K562 (cell line): ENCODE data around the gene FANCD2. TPM values are rescaled to one million over a fixed set of nuclear protein-coding genes. Genes with fewer than 3 reads are reported as not detected.

Experiments used
- ATAC-seq: fragments of 200-7000 bp; cut with Tn5 transposase; 3 replicates; pipeline ENCODE4 v1.9.1; 2020; ENCODE audit warnings: moderate library complexity
- BruUV-seq: library from RNA; stranded (reverse); fragments of 400-500 nt; replicated peaks from 2 replicates; lab custom pipeline; 2021; lab: Mats Ljungman, UMichigan
- CTCF ChIA-PET: fragments of 300-600 bp; formaldehyde crosslinking; extraction: SDS; loops from one replicate; lab custom pipeline; 2021; ENCODE audit warnings: low intra/inter-chr PET ratio; lab: Yijun Ruan, JAX
- POLR2A ChIA-PET: fragments of 300-600, 350-650 bp; sonication (Branson Sonifier 250); formaldehyde crosslinking; extraction: SDS; loops from one replicate; lab custom pipeline; 2021; ENCODE audit warnings: antibody characterized with exemption, inconsistent platforms; lab: Yijun Ruan, JAX
- DNase-seq, 4 experiments: peaks; one replicate each; pipeline versions ENCODE4 v3.0.0 to v3.0.0-alpha.2; 2011 to 2018; ENCODE audit warnings: low spot score in 3 of 4, mixed read lengths in 3 of 4; ENCODE audit errors: extremely low read depth in 1 of 4
- FAIRE-seq: peaks from 2 replicates; lab custom pipeline; 2011; peaks lifted over from hg19 to GRCh38; lab: Jason Lieb, UNC
- H2AFZ ChIP-seq: 2 replicates; pipeline ENCODE4 v1.6.0; 2011; ENCODE audit warnings: low read depth, low read length, control low read depth, inconsistent platforms
- H3K27ac ChIP-seq: fragments of 200-600 bp; 3 replicates; pipeline ENCODE4 v1.8.0; 2011; ENCODE audit warnings: low read depth, mild to moderate bottlenecking, control low read depth, inconsistent platforms, low read length, moderate library complexity, mixed read lengths; ENCODE audit errors: extremely low read depth
- H3K27me3 ChIP-seq, 2 experiments: fragments of 300-600 bp in 1 of 2; 2 replicates in 1 of 2; 3 replicates in 1 of 2; pipeline versions ENCODE4 v1.6.0 to v1.8.0; 2011; ENCODE audit warnings: inconsistent platforms in 2 of 2, low read length in 2 of 2, mild to moderate bottlenecking in 1 of 2, mixed read lengths in 1 of 2, moderate library complexity in 1 of 2; ENCODE audit not compliant: control insufficient read depth in 2 of 2, insufficient read depth in 2 of 2
- H3K36me3 ChIP-seq: fragments of 300-600 bp; 3 replicates; pipeline ENCODE4 v1.8.0; 2011; ENCODE audit warnings: mild to moderate bottlenecking, low read length, inconsistent platforms; ENCODE audit not compliant: control insufficient read depth, insufficient read depth
- H3K4me1 ChIP-seq, 2 experiments: fragments of 200-600 bp in 1 of 2; replicated peaks in 1 of 2; 2 replicates in 1 of 2; 3 replicates in 1 of 2; pipeline versions ENCODE4 v1.5.1 to v1.8.0; 2011; ENCODE audit warnings: inconsistent platforms in 2 of 2, low read length in 2 of 2, mild to moderate bottlenecking in 1 of 2, mixed read lengths in 1 of 2, moderate library complexity in 1 of 2; ENCODE audit not compliant: control insufficient read depth in 2 of 2, insufficient read depth in 2 of 2
- H3K4me2 ChIP-seq: 2 replicates; pipeline ENCODE4 v1.6.1; 2011; ENCODE audit warnings: low read length, control low read depth, inconsistent platforms, mixed read lengths; ENCODE audit not compliant: insufficient read depth
- H3K4me3 ChIP-seq: fragments of 200-600 bp; sonication (generic), shearing (Covaris generic); 2 replicates; pipeline ENCODE4 v1.5.1; 2016; ENCODE audit warnings: control low read depth, inconsistent platforms
- H3K79me2 ChIP-seq: fragments of 200-600 bp; 3 replicates; pipeline ENCODE4 v1.8.0; 2011; ENCODE audit warnings: low read length, inconsistent platforms; ENCODE audit not compliant: control insufficient read depth, insufficient read depth
- H3K9ac ChIP-seq, 2 experiments: 2 replicates each; pipeline versions ENCODE4 v1.6.0 to v1.6.1; 2011; ENCODE audit warnings: low read depth in 2 of 2, low read length in 2 of 2, control low read depth in 1 of 2, inconsistent platforms in 1 of 2, mild to moderate bottlenecking in 1 of 2, mixed read lengths in 1 of 2; ENCODE audit not compliant: insufficient read depth in 1 of 2
- H3K9me1 ChIP-seq: one replicate; pipeline ENCODE4 v1.6.0; 2011; ENCODE audit warnings: inconsistent platforms, mild to moderate bottlenecking, low read length, moderate library complexity; ENCODE audit not compliant: control insufficient read depth, insufficient read depth
- H3K9me3 ChIP-seq: replicated peaks from 2 replicates; pipeline ENCODE4 v1.5.1; 2011; ENCODE audit warnings: low read depth, low read length, inconsistent platforms; ENCODE audit not compliant: control insufficient read depth, insufficient read depth
- H4K20me1 ChIP-seq: replicated peaks from 2 replicates; pipeline ENCODE4 v1.6.1; 2011; ENCODE audit warnings: low read length, inconsistent platforms, mixed read lengths; ENCODE audit not compliant: control insufficient read depth, insufficient read depth
- BDP1 ChIP-seq: IDR thresholded peaks from 3 replicates; pipeline ENCODE4 v1.6.1; 2011; ENCODE audit not compliant: insufficient read length, insufficient read depth
- CBFA2T2 ChIP-seq: fragments of 450-650 bp; conservative IDR thresholded peaks from 2 replicates; pipeline ENCODE4 v1.6.1; 2017; ENCODE audit warnings: mild to moderate bottlenecking
- CBX8 ChIP-seq: fragments of 200-600 bp; sonication (generic); IDR thresholded peaks from 2 replicates; pipeline ENCODE4 v1.6.1; 2012; ENCODE audit warnings: borderline replicate concordance, mixed run types, low read depth, mild to moderate bottlenecking, moderate library complexity, mixed read lengths, low read length, control low read depth, inconsistent platforms; ENCODE audit not compliant: poor library complexity, severe bottlenecking; ENCODE audit errors: extremely low read depth
- CREBBP ChIP-seq: IDR thresholded peaks from one replicate; pipeline ENCODE4 v1.6.1; 2012; ENCODE audit warnings: low read depth, mild to moderate bottlenecking, control low read depth, inconsistent platforms, low read length
- GTF2E2 ChIP-seq: fragments of 200-800 bp; sonication (Bioruptor generic); IDR thresholded peaks from 2 replicates; pipeline ENCODE4 v1.6.1; 2016; ENCODE audit warnings: missing genetic modification characterization, missing compliant biosample characterization
- HES1 ChIP-seq: fragments of 450-650 bp; IDR thresholded peaks from 2 replicates; pipeline ENCODE4 v1.6.1; 2016; ENCODE audit warnings: low read depth, mild to moderate bottlenecking, moderate library complexity
- LEF1 ChIP-seq: fragments of 450-650 bp; IDR thresholded peaks from 2 replicates; pipeline ENCODE4 v1.6.1; 2016; ENCODE audit warnings: mild to moderate bottlenecking
- PTRF ChIP-seq: fragments of 450-650 bp; IDR thresholded peaks from 2 replicates; pipeline ENCODE4 v1.6.1; 2016; ENCODE audit warnings: mild to moderate bottlenecking, missing genetic modification characterization, missing compliant biosample characterization
- SAFB ChIP-seq: fragments of 200-400 bp; formaldehyde crosslinking; IDR thresholded peaks from 2 replicates; pipeline ENCODE4 v1.6.1; 2017; ENCODE audit warnings: low read depth, low read length, borderline replicate concordance
- SREBF1 ChIP-seq: fragments of 150-350 bp; IDR thresholded peaks from 2 replicates; pipeline ENCODE4 v1.6.1; 2014; ENCODE audit warnings: antibody characterized with exemption, low read depth, low read length, borderline replicate concordance
- TCF15 ChIP-seq: fragments of 250-450 bp; sonication (Bioruptor Pico); IDR thresholded peaks from 2 replicates; pipeline ENCODE4 v1.8.0; 2022; ENCODE audit warnings: moderate library complexity, mild to moderate bottlenecking, inconsistent platforms
- TEAD1 ChIP-seq, 2 experiments: fragments of 450-650 bp in 1 of 2; sonication (generic) in 1 of 2; formaldehyde crosslinking; IDR thresholded peaks; 2 replicates each; pipeline versions ENCODE4 v1.4.0 to v1.8.0; 2020 to 2022; ENCODE audit warnings: mild to moderate bottlenecking in 2 of 2, missing genetic modification reagents in 1 of 2
- TFAP4 ChIP-seq: sonication (generic); formaldehyde crosslinking; IDR thresholded peaks from 2 replicates; pipeline ENCODE4 v1.8.0; 2022; ENCODE audit warnings: missing genetic modification reagents, mild to moderate bottlenecking, moderate library complexity, borderline replicate concordance
- ZNF696 ChIP-seq: fragments of 250-450 bp; sonication (Bioruptor Pico); conservative IDR thresholded peaks from 2 replicates; pipeline ENCODE4 v1.4.0; 2020; ENCODE audit warnings: mild to moderate bottlenecking, moderate library complexity
- ZNF77 ChIP-seq: fragments of 250-450 bp; sonication (Bioruptor Pico); IDR thresholded peaks from 2 replicates; pipeline ENCODE4 v1.5.0; 2020
- WGBS: fragments of 100-300 bp; shearing (Covaris generic); methylation state at CpG from one replicate; pipeline ENCODE4 v1.1.6; 2016; ENCODE audit warnings: low coverage, mixed read lengths; ENCODE audit not compliant: insufficient coverage; ENCODE audit errors: missing lambda C conversion rate; 5-methylcytosine and 5-hydroxymethylcytosine counted together
- in situ Hi-C: fragments of 300-500 bp; cut with MboI; formaldehyde crosslinking; loops from 4 replicates; pipeline ENCODE4 v1.15.0; 2018; ENCODE audit warnings: inconsistent platforms, mixed read lengths
- intact Hi-C: fragments of 100-400 bp; cut with micrococcal nuclease; formaldehyde crosslinking; loops from 2 replicates; pipeline ENCODE4 v1.14.2; 2022
- polyA plus RNA-seq, 8 experiments: library from polyadenylated mRNA; depleted of rRNA in 4 of 8; stranded (reverse) in 5 of 8; unstranded in 3 of 8; fragments of >200 nt; fragmentation: Nextera tagmentation in 2 of 8; fragmentation: Illumina TruSeq in 1 of 8; extraction: Ambion mirVana in 2 of 8; extraction: Trizol in 1 of 8; gene quantifications; 2 replicates each; pipeline versions ENCODE4 v1.2.1 to v1.2.3, GENCODE V29; 2011 to 2014; ENCODE audit warnings: inconsistent platforms in 1 of 8, missing spikeins in 1 of 8
- total RNA-seq, 7 experiments: library from RNA; depleted of rRNA in 6 of 7; stranded (reverse); fragments of >200 nt in 6 of 7; fragmentation: Illumina TruSeq in 2 of 7; extraction: Trizol in 2 of 7; gene quantifications; 2 replicates each; pipeline versions ENCODE4 v1.2.1 to v1.2.3, GENCODE V29; 2011 to 2021; ENCODE audit warnings: low replicate concordance in 1 of 7

Gene FANCD2
- total and polyA plus RNA-seq, 9 of the 15 experiments (the other 6 are each of a cell fraction or from before 2014, with no cell fraction given) = 59.4 to 137 (median 96.1) TPM

- WGBS = 94% methylated on average over 8 of the region's 9 CpGs
- Histone ChIP-seq H3K9me1 (no peaks in the 10 kb centered on the region), H3K27ac (no peak overlapping the region), H3K9ac (no peak overlapping the region), H3K27me3 (no peaks in the 10 kb centered on the region; a peak in 1 of 5 replicates), H3K9me3 (no peaks in the 10 kb centered on the region), H3K79me2 (peaks cover 35% of the 10 kb centered on the region), H3K36me3 (peaks cover 67% of the 10 kb centered on the region), H3K4me2 (no peak overlapping the region), H3K4me3 (no peak overlapping the region), H3K4me1 (peaks cover 9 to 12% of the 10 kb centered on the region in 2 experiments; a peak in 4 of 5 replicates), H4K20me1 (0 out of 2 replicates have a peak, but pooled peaks cover 4% of the 10 kb centered on the region), H2AFZ (no peak overlapping the region)
- FAIRE-seq (no peak), DNase-seq (no peak), ATAC-seq (no peak)
- no TSS peak for BruUV-seq
- in situ Hi-C loops = no loop called here
- intact Hi-C loops = loop anchor here (10.0 kb wide), 1 partner anchor 177 kb away; the partner anchor contains the start of gene RPUSD3
- CTCF ChIA-PET = interaction anchor here (1.0 to 2.1 kb wide), 3 partner anchors 88 to 160 kb away, joined by 4 to 7 read pairs (median 5); partner anchors contain the start of gene CRELD1
- POLR2A ChIA-PET = interaction anchor here (0.6 kb wide), 1 partner anchor 168 kb away, joined by 3 read pairs; no protein-coding TSS in a partner anchor
- TF ChIP-seq TEAD1 (CRISPR knock-in tag; IDR thresholded peaks at IDR 0.05) = no peak
- no peak for TF ChIP-seq CBX8
- no peak for TF ChIP-seq LEF1
- no peak for TF ChIP-seq TFAP4 (CRISPR knock-in tag)
- TF ChIP-seq SREBF1 = no peak
- TF ChIP-seq ZNF696 (CRISPR knock-in tag) = no peak
- TF ChIP-seq CBFA2T2 = no peak
- TF ChIP-seq PTRF (tag) = no peak
- no peak for TF ChIP-seq TCF15 (CRISPR knock-in tag)
- no peak for TF ChIP-seq BDP1
- no peak for TF ChIP-seq CREBBP
- TF ChIP-seq SAFB = no peak
- TF ChIP-seq ZNF77 (CRISPR knock-in tag) = no peak
- no peak for TF ChIP-seq GTF2E2 (tag)
- no peak for TF ChIP-seq HES1
These were observed 4.1 kb upstream of the FANCD2 start for GRCh38 chr3:10021856-10022775.
